SK-N-SH (cell line): Measurements from ENCODE around the gene TMEM14B.

Source experiments
- CHD2 ChIP-seq: fragments of 150-350 bp; IDR thresholded peaks from 2 replicates; pipeline ENCODE4 v1.6.1; 2018; ENCODE audit warnings: low read length; ENCODE audit not compliant: partially characterized antibody
- CTCF ChIP-seq: fragments of 200-600 bp; sonication (generic); IDR thresholded peaks from 2 replicates; pipeline ENCODE4 v1.6.1; 2017; ENCODE audit warnings: antibody characterized with exemption, mild to moderate bottlenecking, moderate library complexity
- EP300 ChIP-seq, 2 experiments: IDR thresholded peaks; 2 replicates each; pipeline versions ENCODE4 v1.4.0 to v1.6.1; 2012; ENCODE audit warnings: borderline replicate concordance in 1 of 2, low read depth in 1 of 2, low read length in 1 of 2
- MAX ChIP-seq: IDR thresholded peaks from 2 replicates; pipeline ENCODE4 v1.4.0; 2012; ENCODE audit warnings: low read depth
- MEF2A ChIP-seq: IDR thresholded peaks from 2 replicates; pipeline ENCODE4 v1.4.0; 2012; ENCODE audit warnings: low read depth, borderline replicate concordance
- MXI1 ChIP-seq: IDR thresholded peaks from 2 replicates; pipeline ENCODE4 v1.6.1; 2012; ENCODE audit warnings: mild to moderate bottlenecking, low read depth, low read length, improper control_type of control experiment
- POLR2AphosphoS5 ChIP-seq: IDR thresholded peaks from 2 replicates; pipeline ENCODE4 v1.6.1; 2012; ENCODE audit warnings: low read depth, low read length
- RCOR1 ChIP-seq: fragments of 150-350 bp; IDR thresholded peaks from 2 replicates; pipeline ENCODE4 v1.6.1; 2017; ENCODE audit warnings: antibody characterized with exemption, low read length
- SMC3 ChIP-seq: IDR thresholded peaks from 2 replicates; pipeline ENCODE4 v1.6.1; 2012; ENCODE audit warnings: low read depth, low read length, improper control_type of control experiment
- TAF1 ChIP-seq: IDR thresholded peaks from 2 replicates; pipeline ENCODE4 v1.6.1; 2012; ENCODE audit warnings: low read depth, mild to moderate bottlenecking, low read length, moderate library complexity, borderline replicate concordance
- YY1 ChIP-seq: IDR thresholded peaks from 2 replicates; pipeline ENCODE4 v1.4.0; 2012; ENCODE audit warnings: low read depth, mild to moderate bottlenecking
- ZBTB33 ChIP-seq: IDR thresholded peaks from 2 replicates; pipeline ENCODE4 v1.4.0; 2012; ENCODE audit warnings: low read depth, borderline replicate concordance

GRCh38 chr6:10723567-10723881 lies 24.1 kb upstream of the TMEM14B start:
- TF ChIP-seq CHD2 (no peak), CTCF (no peak), ZBTB33 (no peak), YY1 (no peak), RCOR1 (no peak), SMC3 (no peak), EP300 (IDR thresholded peaks at IDR 0.05; ENCODE audit: borderline replicate concordance in 1 of 2, low read depth in 1 of 2, low read length in 1 of 2) (no peak), MXI1 (no peak), MAX (no peak), TAF1 (no peak), POLR2AphosphoS5 (no peak), MEF2A (no peak)
